ENCODE data around the gene SLC22A5.

Gene SLC22A5

GRCh38 chr5:132325691-132326090, 43.8 kb upstream of the SLC22A5 start:
- Histone ChIP-seq H3K4me3 (ENCODE audit: low read depth, low read length) (no peak overlapping the region), H3K9me3 (ENCODE audit: control insufficient read depth, insufficient read depth, low read depth, low read length) (no peaks in the 10 kb centered on the region), H3K4me1 (ENCODE audit: control insufficient read depth, insufficient read depth, low read length) (no peaks in the 10 kb centered on the region), H3K36me3 (ENCODE audit: control insufficient read depth in 2 of 2, insufficient read depth in 1 of 2, low read length in 2 of 2) (peaks cover 0 to 7% of the 10 kb centered on the region in 2 experiments; a peak in 1 of 3 replicates), H3K27ac (ENCODE audit: extremely low read depth, low read depth, low read length) (no peak overlapping the region)
- ChIA-PET POLR2A (no interaction called here), CTCF (no interaction called here)
- TF ChIP-seq ZNF280C (tag by site-specific recombination; IDR thresholded peaks at IDR 0.05) (no peak), KLF9 (tag by site-specific recombination; IDR thresholded peaks at IDR 0.05; ENCODE audit: low read depth) (peak; percentile 23; the same call in 1 of the 2 replicates)

GRCh38 chr5:132327252-132327955, 42.1 kb upstream of the SLC22A5 start:
- ChIA-PET POLR2A (interaction anchor here (1.3 kb wide), 1 partner anchor 33 kb away, joined by 4 read pairs; the partner anchor contains the start of gene SLC22A4), CTCF (interaction anchor here (0.7 kb wide), 1 partner anchor 35 kb away, joined by 3 read pairs; no protein-coding TSS in a partner anchor)
- Histone ChIP-seq H3K9me3 (ENCODE audit: control insufficient read depth, insufficient read depth, low read depth, low read length) (no peaks in the 10 kb centered on the region), H3K4me1 (ENCODE audit: control insufficient read depth, insufficient read depth, low read length) (no peaks in the 10 kb centered on the region), H3K27ac (ENCODE audit: extremely low read depth, low read depth, low read length) (no peak overlapping the region), H3K4me3 (ENCODE audit: low read depth, low read length) (no peak overlapping the region), H3K36me3 (ENCODE audit: control insufficient read depth in 2 of 2, insufficient read depth in 1 of 2, low read length in 2 of 2) (peaks cover 0 to 4% of the 10 kb centered on the region in 2 experiments; a peak in 1 of 3 replicates)
- no peak for TF ChIP-seq ZNF670 (tag by site-specific recombination; IDR thresholded peaks at IDR 0.05; ENCODE audit: low read depth)
- no peak for TF ChIP-seq ZNF791 (tag by site-specific recombination; IDR thresholded peaks at IDR 0.05)
- no peak for TF ChIP-seq ZBTB49 (tag by site-specific recombination; IDR thresholded peaks at IDR 0.05; ENCODE audit: low read depth)
- TF ChIP-seq RBAK (tag by site-specific recombination; IDR thresholded peaks at IDR 0.05), result no peak
- no peak for TF ChIP-seq ZNF169 (tag by site-specific recombination; IDR thresholded peaks at IDR 0.05)
- TF ChIP-seq ZNF423 (tag by site-specific recombination; IDR thresholded peaks at IDR 0.05), result no peak
- no peak for TF ChIP-seq ZNF621 (tag by site-specific recombination; IDR thresholded peaks at IDR 0.05)
- no peak for TF ChIP-seq AEBP2 (tag by site-specific recombination; IDR thresholded peaks at IDR 0.05; ENCODE audit: borderline replicate concordance)
- no peak for TF ChIP-seq SP2 (tag by site-specific recombination; IDR thresholded peaks at IDR 0.05)
- no peak for TF ChIP-seq HOXC10 (CRISPR knock-in tag; IDR thresholded peaks at IDR 0.05)
- no peak for TF ChIP-seq ZNF600 (tag by site-specific recombination; IDR thresholded peaks at IDR 0.05)
- TF ChIP-seq PATZ1 (tag by site-specific recombination; IDR thresholded peaks at IDR 0.05), result no peak

All from HEK293 (cell line).